SU-DHL-6 (cell line): ENCODE data around the gene UBFD1.

Source experiments
- H2AFZ ChIP-seq: fragments of 200-600 bp; sonication (generic); 2 replicates; pipeline ENCODE4 v1.6.1; 2014; ENCODE audit warnings: low read depth, mild to moderate bottlenecking, moderate library complexity, mixed read lengths, antibody characterized with exemption, low read length; ENCODE audit not compliant: severe bottlenecking
- H3F3A ChIP-seq: fragments of 200-600 bp; shearing (Covaris generic); 2 replicates; pipeline ENCODE4 v1.6.0; 2016; ENCODE audit warnings: antibody characterized with exemption, mild to moderate bottlenecking; ENCODE audit not compliant: insufficient read depth
- H3K27ac ChIP-seq: fragments of 200-600 bp; sonication (generic); 2 replicates; pipeline ENCODE4 v1.5.1; 2016; ENCODE audit warnings: low read depth, mild to moderate bottlenecking, low read length, moderate library complexity, mixed read lengths
- H3K27me3 ChIP-seq: fragments of 200-600 bp; sonication (generic), shearing (Covaris generic); 2 replicates; pipeline ENCODE4 v1.6.0; 2014; ENCODE audit warnings: mild to moderate bottlenecking, low read length
- H3K36me3 ChIP-seq: fragments of 200-600 bp; sonication (generic); 2 replicates; pipeline ENCODE4 v1.6.1; 2014; ENCODE audit warnings: mild to moderate bottlenecking, low read length, mixed read lengths
- H3K4me2 ChIP-seq: fragments of 300-600, 200-600 bp; shearing (Covaris generic), sonication (generic); 2 replicates; pipeline ENCODE4 v1.6.0; 2014; ENCODE audit warnings: low read length, low read depth, mild to moderate bottlenecking; ENCODE audit not compliant: poor library complexity, severe bottlenecking
- H3K4me3 ChIP-seq: fragments of 200-600 bp; sonication (generic); 2 replicates; pipeline ENCODE4 v1.5.1; 2014; ENCODE audit warnings: antibody characterized with exemption, low read length, mild to moderate bottlenecking, mixed read lengths; ENCODE audit not compliant: insufficient read depth, poor library complexity, severe bottlenecking
- H3K79me2 ChIP-seq: fragments of 200-600 bp; sonication (generic); 2 replicates; pipeline ENCODE4 v1.6.1; 2014; ENCODE audit warnings: mild to moderate bottlenecking, low read length, moderate library complexity; ENCODE audit not compliant: insufficient read depth
- H3K9ac ChIP-seq: fragments of 200-600 bp; sonication (generic); 2 replicates; pipeline ENCODE4 v1.7.0; 2014; ENCODE audit warnings: mild to moderate bottlenecking, low read length
- H3K9me2 ChIP-seq: fragments of 200-600 bp; sonication (generic); replicated peaks from 2 replicates; pipeline ENCODE4 v1.6.1; 2014; ENCODE audit warnings: low read length; ENCODE audit not compliant: insufficient read depth
- H3K9me3 ChIP-seq: fragments of 200-600 bp; sonication (generic); 2 replicates; pipeline ENCODE4 v1.6.1; 2014; ENCODE audit warnings: low read length, mixed read lengths; ENCODE audit not compliant: insufficient read depth
- H4K20me1 ChIP-seq: fragments of 200-600 bp; sonication (generic); 2 replicates; pipeline ENCODE4 v1.6.1; 2014; ENCODE audit warnings: low read depth, mild to moderate bottlenecking, antibody characterized with exemption, low read length, moderate library complexity, mixed read lengths
- CTCF ChIP-seq: fragments of 200-600 bp; sonication (generic); IDR thresholded peaks from one replicate; pipeline ENCODE4 v1.5.1; 2017; ENCODE audit warnings: antibody characterized with exemption, mild to moderate bottlenecking, low read length, moderate library complexity; ENCODE audit not compliant: insufficient read depth, poor library complexity, severe bottlenecking
- EZH2phosphoT487 ChIP-seq: fragments of 200-600 bp; sonication (generic), shearing (Covaris generic); conservative IDR thresholded peaks from 2 replicates; pipeline ENCODE4 v1.6.1; 2018; ENCODE audit warnings: mild to moderate bottlenecking, antibody characterized with exemption, low read length, moderate library complexity, mixed read lengths

UBFD1 gene

GRCh38 chr16:23587726-23588125 lies 30.2 kb downstream of the UBFD1 start:
- H3K27ac ChIP-seq: no peak overlapping the region
- H3K36me3 ChIP-seq: peaks cover 3% of the 10 kb centered on the region; the same call in 1 of the 2 replicates
- H4K20me1 ChIP-seq: no peaks in the 10 kb centered on the region
- no peaks in the 10 kb centered on the region for H3K27me3 ChIP-seq
- no peaks in the 10 kb centered on the region for H3F3A ChIP-seq
- TF ChIP-seq EZH2phosphoT487 (no peak), CTCF (no peak)
- no peak overlapping the region for H3K4me3 ChIP-seq
- no peak overlapping the region for H3K9ac ChIP-seq
- no peaks in the 10 kb centered on the region for H3K9me3 ChIP-seq
- no peaks in the 10 kb centered on the region for H3K9me2 ChIP-seq
- H2AFZ ChIP-seq: no peak overlapping the region
- peaks cover 55% of the 10 kb centered on the region for H3K79me2 ChIP-seq
- H3K4me2 ChIP-seq: no peak overlapping the region

- Histone ChIP-seq H3K27me3 (no peaks in the 10 kb centered on the region), H4K20me1 (no peaks in the 10 kb centered on the region; the same call in 1 of the 2 replicates), H3K9me3 (no peaks in the 10 kb centered on the region), H3K27ac (no peak overlapping the region), H3K36me3 (no peaks in the 10 kb centered on the region), H2AFZ (no peak overlapping the region), H3K9ac (no peak overlapping the region), H3F3A (no peaks in the 10 kb centered on the region), H3K79me2 (peaks cover 76% of the 10 kb centered on the region), H3K4me3 (no peak overlapping the region), H3K9me2 (no peaks in the 10 kb centered on the region), H3K4me2 (no peak overlapping the region)
- no peak for TF ChIP-seq CTCF
- TF ChIP-seq EZH2phosphoT487: no peak
Measured at GRCh38 chr16:23590181-23590580, 32.7 kb downstream of the UBFD1 start.

GRCh38 chr16:23594186-23594585 lies 36.7 kb downstream of the UBFD1 start:
- H3K9ac ChIP-seq: no peak overlapping the region
- TF ChIP-seq EZH2phosphoT487 (no peak), CTCF (no peak)
- no peak overlapping the region for H3K4me3 ChIP-seq
- H3K27ac ChIP-seq: no peak overlapping the region
- H4K20me1 ChIP-seq: no peaks in the 10 kb centered on the region; the same call in 1 of the 2 replicates
- no peaks in the 10 kb centered on the region for H3K27me3 ChIP-seq
- H3K36me3 ChIP-seq: no peaks in the 10 kb centered on the region
- peaks cover 12% of the 10 kb centered on the region for H3F3A ChIP-seq
- peaks cover 65% of the 10 kb centered on the region for H3K79me2 ChIP-seq
- no peak overlapping the region for H2AFZ ChIP-seq
- H3K9me3 ChIP-seq: no peaks in the 10 kb centered on the region
- H3K4me2 ChIP-seq: no peak overlapping the region
- H3K9me2 ChIP-seq: no peaks in the 10 kb centered on the region
